Measurements from ENCODE around the gene SPATA16. TPM values are rescaled to one million over a fixed set of nuclear protein-coding genes. Genes with fewer than 3 reads are reported as not detected.

SPATA16 gene
- total and polyA plus RNA-seq, 2 donors (not counting 3 experiments of a cell fraction or from before 2014, with no cell fraction given), result not detected

- H3K9ac ChIP-seq (replicated peaks; ENCODE audit: extremely low read depth, insufficient read depth, low read length), result no peak overlapping the region
- no peaks in the 10 kb centered on the region for H3K36me3 ChIP-seq (ENCODE audit: control insufficient read depth in 2 of 2, extremely low read depth in 1 of 2, insufficient read depth in 2 of 2, low read length in 2 of 2)
- H3K9me3 ChIP-seq (replicated peaks; ENCODE audit: control insufficient read depth, insufficient read depth, low read length), result no peaks in the 10 kb centered on the region
- no peaks in the 10 kb centered on the region for H3K9me1 ChIP-seq (replicated peaks; ENCODE audit: control insufficient read depth, extremely low read depth, insufficient read depth, low read length)
- ChIA-PET CTCF (interaction anchor here (1.4 kb wide), 1 partner anchor 57 kb away, joined by 3 read pairs; no protein-coding TSS in a partner anchor), POLR2A (no interaction called here)
- H3K27me3 ChIP-seq (ENCODE audit: control insufficient read depth in 2 of 2, insufficient read depth in 2 of 2, low read length in 2 of 2), result no peaks in the 10 kb centered on the region
- intact Hi-C loops (cut with micrococcal nuclease), result no loop called here
- DNase-seq (ENCODE audit: low read depth, low spot score) (no peak), FAIRE-seq (no peak)
- no peak overlapping the region for H3K4me3 ChIP-seq (replicated peaks in 1 of 3; ENCODE audit: insufficient read depth in 1 of 3, low read depth in 1 of 3, low read length in 3 of 3)
- H2AFZ ChIP-seq (ENCODE audit: low read depth, low read length), result peak overlapping the region; percentile 32
- H4K20me1 ChIP-seq (replicated peaks; ENCODE audit: control insufficient read depth, extremely low read depth, insufficient read depth, low read length), result no peaks in the 10 kb centered on the region
- TF ChIP-seq MAX (IDR thresholded peaks at IDR 0.05; ENCODE audit: insufficient read depth, insufficient read length) (no peak), POLR2A (IDR thresholded peaks at IDR 0.05; ENCODE audit: low read depth, low read length) (no peak), GATA2 (IDR thresholded peaks at IDR 0.05; ENCODE audit: insufficient read depth, insufficient read length, low read depth, low read length) (no peak), FOS (IDR thresholded peaks at IDR 0.05; ENCODE audit: borderline replicate concordance, insufficient read depth, low read length) (no peak), EZH2 (IDR thresholded peaks at IDR 0.05; ENCODE audit: borderline replicate concordance, low read depth, low read length, severe bottlenecking) (no peak), JUN (IDR thresholded peaks at IDR 0.05; ENCODE audit: borderline replicate concordance, insufficient read depth, insufficient read length, low read depth) (no peak), MYC (IDR thresholded peaks at IDR 0.05; ENCODE audit: low read depth, low read length) (no peak), POLR2AphosphoS5 (IDR thresholded peaks at IDR 0.05; ENCODE audit: insufficient read depth, low read depth, low read length) (no peak)
- TF ChIP-seq, protein P1, sequence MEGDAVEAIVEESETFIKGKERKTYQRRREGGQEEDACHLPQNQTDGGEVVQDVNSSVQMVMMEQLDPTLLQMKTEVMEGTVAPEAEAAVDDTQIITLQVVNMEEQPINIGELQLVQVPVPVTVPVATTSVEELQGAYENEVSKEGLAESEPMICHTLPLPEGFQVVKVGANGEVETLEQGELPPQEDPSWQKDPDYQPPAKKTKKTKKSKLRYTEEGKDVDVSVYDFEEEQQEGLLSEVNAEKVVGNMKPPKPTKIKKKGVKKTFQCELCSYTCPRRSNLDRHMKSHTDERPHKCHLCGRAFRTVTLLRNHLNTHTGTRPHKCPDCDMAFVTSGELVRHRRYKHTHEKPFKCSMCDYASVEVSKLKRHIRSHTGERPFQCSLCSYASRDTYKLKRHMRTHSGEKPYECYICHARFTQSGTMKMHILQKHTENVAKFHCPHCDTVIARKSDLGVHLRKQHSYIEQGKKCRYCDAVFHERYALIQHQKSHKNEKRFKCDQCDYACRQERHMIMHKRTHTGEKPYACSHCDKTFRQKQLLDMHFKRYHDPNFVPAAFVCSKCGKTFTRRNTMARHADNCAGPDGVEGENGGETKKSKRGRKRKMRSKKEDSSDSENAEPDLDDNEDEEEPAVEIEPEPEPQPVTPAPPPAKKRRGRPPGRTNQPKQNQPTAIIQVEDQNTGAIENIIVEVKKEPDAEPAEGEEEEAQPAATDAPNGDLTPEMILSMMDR (IDR thresholded peaks at IDR 0.05; ENCODE audit: extremely low read depth in 1 of 2, insufficient read depth in 1 of 2, low read depth in 1 of 2, low read length in 2 of 2), result no peak
- peak overlapping the region; percentile 25 for H3K4me2 ChIP-seq (ENCODE audit: insufficient read depth, low read length)
- H3K27ac ChIP-seq (ENCODE audit: insufficient read depth, low read depth, low read length), result no peak overlapping the region
- H3K4me1 ChIP-seq (ENCODE audit: control insufficient read depth, extremely low read depth, insufficient read depth, low read length), result peaks cover 40% of the 10 kb centered on the region
- BruUV-seq (replicated peaks), result no TSS peak
- H3K79me2 ChIP-seq (ENCODE audit: control insufficient read depth, insufficient read depth, low read length), result no peaks in the 10 kb centered on the region
- dilution Hi-C loops (cut with MboI; ENCODE audit: extremely low pct_ligation_motif_present, low sequenced_read_pairs), result no loop called here
Measured at GRCh38 chr3:172913911-172914655, 227.0 kb downstream of the SPATA16 start.
